AG09309 (cell line): ENCODE data around the gene IKZF1.

ENCODE experiments used
- DNase-seq: peaks from one replicate; pipeline ENCODE4 v3.0.0-alpha.2; 2010; ENCODE audit warnings: low read depth
- H3K4me3 ChIP-seq: 2 replicates; pipeline ENCODE4 v1.5.1; 2011; ENCODE audit warnings: mild to moderate bottlenecking, low read depth, low read length, moderate library complexity; ENCODE audit not compliant: control insufficient read depth
- CTCF ChIP-seq: IDR thresholded peaks from 2 replicates; pipeline ENCODE4 v1.5.1; 2011; ENCODE audit warnings: mild to moderate bottlenecking, low read depth, low read length, inconsistent platforms; ENCODE audit not compliant: insufficient read depth, control insufficient read depth; ENCODE audit errors: missing control alignments

Gene IKZF1

GRCh38 chr7:50412973-50413372, 108.5 kb downstream of the IKZF1 start:
- no peak for DNase-seq
- no peak overlapping the region for H3K4me3 ChIP-seq
- TF ChIP-seq CTCF: no peak

GRCh38 chr7:50413561-50413960, 109.0 kb downstream of the IKZF1 start:
- no peak for DNase-seq
- TF ChIP-seq CTCF: no peak
- H3K4me3 ChIP-seq: no peak overlapping the region

GRCh38 chr7:50415844-50416364, 111.4 kb downstream of the IKZF1 start:
- TF ChIP-seq CTCF: no peak
- DNase-seq: no peak
- no peak overlapping the region for H3K4me3 ChIP-seq

GRCh38 chr7:50416527-50417182, 112.1 kb downstream of the IKZF1 start:
- TF ChIP-seq CTCF: no peak
- DNase-seq: no peak

GRCh38 chr7:50418086-50418515, 113.6 kb downstream of the IKZF1 start:
- peak; percentile 38 for DNase-seq
- peak; percentile 91 for TF ChIP-seq CTCF
- no peak overlapping the region for H3K4me3 ChIP-seq

More at GRCh38 chr7:50416527-50417182, 112.1 kb downstream of the IKZF1 start:
- no peak overlapping the region for H3K4me3 ChIP-seq

GRCh38 chr7:50418526-50419290, 114.2 kb downstream of the IKZF1 start:
- DNase-seq: no peak
- no peak for TF ChIP-seq CTCF
- no peak overlapping the region for H3K4me3 ChIP-seq
